CD4-positive, alpha-beta T cell (primary cell): Measurements from ENCODE around the gene ARFIP2. TPM values are rescaled to one million over a fixed set of nuclear protein-coding genes. Genes with fewer than 3 reads are reported as not detected.

Experiments used
- ATAC-seq: fragments of 200-7000 bp; cut with Tn5 transposase; one replicate; pipeline ENCODE4 v1.10.0; 2022; ENCODE audit warnings: mild to moderate bottlenecking; ENCODE audit not compliant: poor library complexity
- CTCF ChIA-PET: fragments of 350-600 bp; sonication (Branson Sonifier 250); formaldehyde crosslinking; loops from one replicate; lab custom pipeline; 2021; ENCODE audit warnings: antibody characterized with exemption, inconsistent platforms; lab: Charles Lee
- POLR2A ChIA-PET: fragments of 350-600 bp; sonication (Branson Sonifier 250); formaldehyde crosslinking; loops from one replicate; lab custom pipeline; 2021; ENCODE audit warnings: antibody characterized with exemption, inconsistent platforms; lab: Charles Lee
- DNase-seq, 14 experiments: peaks; one replicate each; pipeline ENCODE4 v3.0.0-alpha.2; 2013 to 2020; ENCODE audit warnings: mixed read lengths in 2 of 14
- H3K27ac ChIP-seq, 2 donors: one replicate each; pipeline versions ENCODE4 v1.5.1 to v1.7.0; 2013; ENCODE audit warnings: low read length in 2 of 2, low read depth in 1 of 2, mild to moderate bottlenecking in 1 of 2
- H3K27me3 ChIP-seq, 2 experiments: 1 replicate in 1 of 2; 2 replicates in 1 of 2; pipeline versions ENCODE4 v1.6.1 to v1.7.0; 2013; ENCODE audit warnings: low read length in 2 of 2, control low read depth in 1 of 2, mild to moderate bottlenecking in 1 of 2, moderate library complexity in 1 of 2; ENCODE audit not compliant: insufficient read depth in 2 of 2, control insufficient read depth in 1 of 2
- H3K36me3 ChIP-seq: one replicate; pipeline ENCODE4 v1.6.1; 2013; ENCODE audit warnings: low read length, control low read depth; ENCODE audit not compliant: insufficient read depth
- H3K4me1 ChIP-seq: one replicate; pipeline ENCODE4 v1.6.1; 2013; ENCODE audit warnings: low read length, control low read depth; ENCODE audit not compliant: insufficient read depth
- H3K4me3 ChIP-seq: one replicate; pipeline ENCODE4 v1.5.1; 2013; ENCODE audit warnings: mild to moderate bottlenecking, low read length, moderate library complexity
- H3K9me3 ChIP-seq, 2 experiments: 1 replicate in 1 of 2; 2 replicates in 1 of 2; pipeline versions ENCODE4 v1.6.1 to v1.7.0; 2013; ENCODE audit warnings: low read length in 2 of 2, mild to moderate bottlenecking in 2 of 2, control low read depth in 1 of 2, moderate library complexity in 1 of 2; ENCODE audit not compliant: control insufficient read depth in 1 of 2, insufficient read depth in 1 of 2
- H3K27ac Mint-ChIP-seq: one replicate; pipeline ENCODE4 v1.8.0; 2020; ENCODE audit warnings: mixed read lengths
- H3K27me3 Mint-ChIP-seq: one replicate; pipeline ENCODE4 v1.8.0; 2021; ENCODE audit warnings: mixed read lengths
- H3K36me3 Mint-ChIP-seq: one replicate; pipeline ENCODE4 v1.8.0; 2021; ENCODE audit warnings: low read depth, mixed read lengths
- H3K4me1 Mint-ChIP-seq: one replicate; pipeline ENCODE4 v1.8.0; 2021; ENCODE audit warnings: low read depth, mixed read lengths
- H3K4me3 Mint-ChIP-seq: one replicate; pipeline ENCODE4 v1.8.0; 2020; ENCODE audit warnings: mild to moderate bottlenecking, mixed read lengths
- H3K9me3 Mint-ChIP-seq: one replicate; pipeline ENCODE4 v1.8.0; 2020; ENCODE audit warnings: mixed read lengths
- CTCF ChIP-seq: fragments of 200-600 bp; IDR thresholded peaks from one replicate; pipeline ENCODE4 v1.8.0; 2022; ENCODE audit warnings: antibody characterized with exemption, mild to moderate bottlenecking
- intact Hi-C, 2 experiments: fragments of 100-400 bp; cut with DNase I in 1 of 2; cut with micrococcal nuclease in 1 of 2; formaldehyde crosslinking; loops; one replicate each; pipeline versions ENCODE4 v1.15.1 to v1.9.0; 2023 to 2025; cut with DNase I, micrococcal nuclease
- total RNA-seq, 174 experiments: library from RNA in 2 of 174; stranded (reverse) in 2 of 174; gene quantifications; one replicate each; pipeline ENCODE4 v1.2.3 and lab custom pipeline; 2021 to 2026

ARFIP2 gene
- total RNA-seq, 2 experiments from 2014 or later: 78.1 to 80.5 TPM

GRCh38 chr11:6474413-6474792 lies 6.7 kb downstream of the ARFIP2 start:
- POLR2A ChIA-PET: interaction anchor here (1.5 to 4.0 kb wide), 4 partner anchors 55 to 209 kb away, joined by 5 to 14 read pairs (median 8); partner anchors contain the start of genes APBB1, MRPL17 and SMPD1
- intact Hi-C loops: no loop called here

GRCh38 chr11:6473451-6474412 lies 7.4 kb downstream of the ARFIP2 start, which contains the start of gene TRIM3:
TRIM3 (minus strand) TSS chr11:6473941; CDS start chr11:6465695, 8,246 bp downstream.
- H3K4me1 Mint-ChIP-seq: peaks cover 34% of the 10 kb centered on the region
- DNase-seq: peak; percentile 36 to 93 (median 69)
- Histone ChIP-seq H3K36me3 (peaks cover 19% of the 10 kb centered on the region), H3K27ac (peak within 1 kb of the TSS; percentile 38 to 76), H3K4me1 (peaks cover 28% of the 10 kb centered on the region), H3K9me3 (no peaks in the 10 kb centered on the region), H3K4me3 (peak within 1 kb of the TSS; percentile 82), H3K27me3 (no peaks in the 10 kb centered on the region)
- H3K27me3 Mint-ChIP-seq: no peaks in the 10 kb centered on the region
- H3K36me3 Mint-ChIP-seq: peaks cover 22% of the 10 kb centered on the region
- peak within 1 kb of the TSS; percentile 66 for H3K27ac Mint-ChIP-seq
- peak within 1 kb of the TSS; percentile 87 for H3K4me3 Mint-ChIP-seq
- TF ChIP-seq CTCF: no peak
- intact Hi-C loops: loop anchor here in 1 of 2 experiments (2.0 kb wide), 2 partner anchors 83 to 239 kb away; partner anchors contain the start of genes FHIP1B and SMPD1
- H3K9me3 Mint-ChIP-seq: no peaks in the 10 kb centered on the region
- CTCF ChIA-PET: no interaction called here
- peak; percentile 66 for ATAC-seq
- POLR2A ChIA-PET: interaction anchor here (0.6 to 4.0 kb wide), 10 partner anchors 8 to 264 kb away, joined by 3 to 14 read pairs (median 5); partner anchors contain the start of genes APBB1, ARFIP2, MRPL17 and SMPD1

More at GRCh38 chr11:6474413-6474792, 6.7 kb downstream of the ARFIP2 start:
- H3K4me3 Mint-ChIP-seq: peak overlapping the region; percentile 85
- peak overlapping the region; percentile 64 for H3K27ac Mint-ChIP-seq
- no peaks in the 10 kb centered on the region for H3K9me3 Mint-ChIP-seq
- TF ChIP-seq CTCF: no peak
- H3K27ac ChIP-seq: peak overlapping the region; percentile 38 to 76
- no peaks in the 10 kb centered on the region for H3K27me3 Mint-ChIP-seq
- CTCF ChIA-PET: interaction anchor here (0.9 to 1.6 kb wide), 2 partner anchors 61 to 95 kb away, joined by 3 to 5 read pairs; no protein-coding TSS in a partner anchor
- H3K36me3 ChIP-seq: peaks cover 26% of the 10 kb centered on the region
- DNase-seq: peak in 1 of 14 experiments; percentile 13
- H3K9me3 ChIP-seq: no peaks in the 10 kb centered on the region
- H3K27me3 ChIP-seq: no peaks in the 10 kb centered on the region
- peak overlapping the region; percentile 62 for H3K4me3 ChIP-seq
- ATAC-seq: peak; percentile 6
- peaks cover 26% of the 10 kb centered on the region for H3K36me3 Mint-ChIP-seq
- peaks cover 31% of the 10 kb centered on the region for H3K4me1 ChIP-seq
- H3K4me1 Mint-ChIP-seq: peaks cover 34% of the 10 kb centered on the region

GRCh38 chr11:6472934-6473333 lies 8.2 kb downstream of the ARFIP2 start:
- Histone ChIP-seq H3K4me1 (peaks cover 25% of the 10 kb centered on the region), H3K27me3 (no peaks in the 10 kb centered on the region), H3K27ac (no peak overlapping the region), H3K4me3 (peak overlapping the region; percentile 82), H3K36me3 (peaks cover 14% of the 10 kb centered on the region), H3K9me3 (no peaks in the 10 kb centered on the region)
- H3K4me3 Mint-ChIP-seq: peak overlapping the region; percentile 78
- CTCF ChIA-PET: no interaction called here
- POLR2A ChIA-PET: interaction anchor here (0.6 to 4.0 kb wide), 10 partner anchors 9 to 265 kb away, joined by 3 to 14 read pairs (median 5); partner anchors contain the start of genes APBB1, ARFIP2, MRPL17 and SMPD1
- TF ChIP-seq CTCF: no peak
- no peak for ATAC-seq
- H3K9me3 Mint-ChIP-seq: no peaks in the 10 kb centered on the region
- peaks cover 34% of the 10 kb centered on the region for H3K4me1 Mint-ChIP-seq
- H3K27ac Mint-ChIP-seq: peak overlapping the region; percentile 66
- H3K36me3 Mint-ChIP-seq: peaks cover 18% of the 10 kb centered on the region
- intact Hi-C loops: loop anchor here in 1 of 2 experiments (2.0 kb wide), 2 partner anchors 82 to 238 kb away; partner anchors contain the start of genes FHIP1B and SMPD1
- H3K27me3 Mint-ChIP-seq: no peaks in the 10 kb centered on the region
- DNase-seq: no peak
